H9 (cell line): ENCODE measurements around the gene DYRK3. TPM values are rescaled to one million over a fixed set of nuclear protein-coding genes. Genes with fewer than 3 reads are reported as not detected.

Experiments
- DNase-seq: peaks from one replicate; pipeline ENCODE4 v3.0.0-alpha.2; 2017
- H2AFZ ChIP-seq: one replicate; pipeline ENCODE4 v1.6.1; 2013; ENCODE audit warnings: mild to moderate bottlenecking, low read length, control low read depth, moderate library complexity
- H2AK5ac ChIP-seq: 2 replicates; pipeline ENCODE4 v1.6.1; 2013; ENCODE audit warnings: low read length, control low read depth, mixed read lengths; ENCODE audit not compliant: insufficient read length
- H2BK120ac ChIP-seq: one replicate; pipeline ENCODE4 v1.6.1; 2013; ENCODE audit warnings: low read depth, mild to moderate bottlenecking, low read length, control low read depth, inconsistent platforms; ENCODE audit not compliant: poor library complexity, severe bottlenecking
- H2BK12ac ChIP-seq: 2 replicates; pipeline ENCODE4 v1.6.1; 2013; ENCODE audit warnings: low read length, control low read depth, mixed read lengths, low read depth; ENCODE audit not compliant: insufficient read length
- H2BK15ac ChIP-seq: 2 replicates; pipeline ENCODE4 v1.6.1; 2013; ENCODE audit warnings: low read depth, low read length, control low read depth
- H2BK20ac ChIP-seq: one replicate; pipeline ENCODE4 v1.6.1; 2013; ENCODE audit warnings: low read depth, mild to moderate bottlenecking, low read length, control low read depth, inconsistent platforms; ENCODE audit not compliant: poor library complexity, severe bottlenecking
- H2BK5ac ChIP-seq: 2 replicates; pipeline ENCODE4 v1.6.1; 2013; ENCODE audit warnings: low read length, control low read depth, mixed read lengths; ENCODE audit not compliant: insufficient read length
- H3K14ac ChIP-seq: 2 replicates; pipeline ENCODE4 v1.6.1; 2013; ENCODE audit warnings: low read length, control low read depth; ENCODE audit not compliant: insufficient read depth
- H3K18ac ChIP-seq: 2 replicates; pipeline ENCODE4 v1.6.1; 2013; ENCODE audit warnings: low read depth, mild to moderate bottlenecking, mixed read lengths, low read length, control low read depth; ENCODE audit not compliant: insufficient read length
- H3K23ac ChIP-seq: 2 replicates; pipeline ENCODE4 v1.6.1; 2013; ENCODE audit warnings: low read length, control low read depth, mixed read lengths, low read depth; ENCODE audit not compliant: insufficient read length
- H3K23me2 ChIP-seq: 2 replicates; pipeline ENCODE4 v1.6.1; 2013; ENCODE audit warnings: low read depth, mild to moderate bottlenecking, mixed read lengths, low read length, control low read depth; ENCODE audit not compliant: insufficient read length, poor library complexity, severe bottlenecking
- H3K27ac ChIP-seq: 2 replicates; pipeline ENCODE4 v1.5.1; 2013; ENCODE audit warnings: low read length, control low read depth, mixed read lengths, low read depth; ENCODE audit not compliant: insufficient read length
- H3K27me3 ChIP-seq: 2 replicates; pipeline ENCODE4 v1.6.1; 2013; ENCODE audit warnings: low read length, control low read depth, inconsistent platforms; ENCODE audit not compliant: insufficient read depth
- H3K4ac ChIP-seq: 2 replicates; pipeline ENCODE4 v1.6.1; 2013; ENCODE audit warnings: low read depth, mild to moderate bottlenecking, control low read depth, inconsistent platforms, low read length, moderate library complexity
- H3K4me1 ChIP-seq: 2 replicates; pipeline ENCODE4 v1.6.1; 2013; ENCODE audit warnings: low read length, control low read depth, inconsistent platforms; ENCODE audit not compliant: insufficient read depth
- H3K4me2 ChIP-seq: 2 replicates; pipeline ENCODE4 v1.6.1; 2013; ENCODE audit warnings: low read length, control low read depth, mixed read lengths; ENCODE audit not compliant: insufficient read length, insufficient read depth
- H3K56ac ChIP-seq: 2 replicates; pipeline ENCODE4 v1.6.1; 2013; ENCODE audit warnings: low read depth, mild to moderate bottlenecking, mixed read lengths, low read length, control low read depth; ENCODE audit not compliant: insufficient read length
- H3K79me1 ChIP-seq: 2 replicates; pipeline ENCODE4 v1.6.1; 2013; ENCODE audit warnings: low read depth, mild to moderate bottlenecking, moderate library complexity, low read length, control low read depth, inconsistent platforms; ENCODE audit not compliant: insufficient read depth, poor library complexity, severe bottlenecking
- H3K79me2 ChIP-seq: 2 replicates; pipeline ENCODE4 v1.6.1; 2013; ENCODE audit warnings: low read length, control low read depth, inconsistent platforms; ENCODE audit not compliant: insufficient read depth
- H3K9ac ChIP-seq: 2 replicates; pipeline ENCODE4 v1.6.1; 2013; ENCODE audit warnings: low read length, control low read depth, mixed read lengths; ENCODE audit not compliant: insufficient read length; ENCODE audit errors: extremely low read depth
- H3K9me3 ChIP-seq: one replicate; pipeline ENCODE4 v1.6.1; 2013; ENCODE audit warnings: low read depth, low read length, inconsistent platforms; ENCODE audit not compliant: control insufficient read depth
- H3T11ph ChIP-seq: one replicate; pipeline ENCODE4 v1.6.1; 2013; ENCODE audit warnings: mild to moderate bottlenecking, low read length, control low read depth, inconsistent platforms
- H4K20me1 ChIP-seq: one replicate; pipeline ENCODE4 v1.6.1; 2013; ENCODE audit not compliant: control insufficient read depth, insufficient read length, insufficient read depth
- H4K5ac ChIP-seq: 2 replicates; pipeline ENCODE4 v1.6.1; 2013; ENCODE audit warnings: low read depth, mild to moderate bottlenecking, mixed read lengths, low read length, control low read depth; ENCODE audit not compliant: insufficient read length
- H4K8ac ChIP-seq: replicated peaks from 2 replicates; pipeline ENCODE4 v1.6.1; 2013; ENCODE audit warnings: low read length, control low read depth, mixed read lengths, low read depth; ENCODE audit not compliant: insufficient read length
- H4K91ac ChIP-seq: 2 replicates; pipeline ENCODE4 v1.6.1; 2013; ENCODE audit warnings: low read depth, mild to moderate bottlenecking, moderate library complexity, mixed read lengths, low read length, control low read depth; ENCODE audit not compliant: insufficient read length
- H3K27ac Mint-ChIP-seq, 3 experiments: 2 replicates in 2 of 3; 3 replicates in 1 of 3; pipeline ENCODE4 v1.8.0; 2020 to 2021; ENCODE audit warnings: mixed read lengths in 3 of 3, mild to moderate bottlenecking in 1 of 3, moderate library complexity in 1 of 3
- H3K27me3 Mint-ChIP-seq: 2 replicates; pipeline ENCODE4 v1.8.0; 2021; ENCODE audit warnings: low read depth, mild to moderate bottlenecking, moderate library complexity, mixed read lengths
- H3K36me3 Mint-ChIP-seq, 3 experiments: 2 replicates in 2 of 3; 3 replicates in 1 of 3; pipeline ENCODE4 v1.8.0; 2020 to 2021; ENCODE audit warnings: low read depth in 3 of 3, mixed read lengths in 3 of 3; ENCODE audit not compliant: insufficient read depth in 1 of 3
- H3K4me1 Mint-ChIP-seq, 2 experiments: 2 replicates each; pipeline ENCODE4 v1.8.0; 2020; ENCODE audit warnings: mixed read lengths in 2 of 2
- H3K4me3 Mint-ChIP-seq, 2 experiments: 2 replicates in 1 of 2; 3 replicates in 1 of 2; pipeline ENCODE4 v1.8.0; 2020 to 2021; ENCODE audit warnings: mild to moderate bottlenecking in 2 of 2, mixed read lengths in 2 of 2, moderate library complexity in 1 of 2
- H3K9me3 Mint-ChIP-seq, 2 experiments: 2 replicates in 1 of 2; 3 replicates in 1 of 2; pipeline ENCODE4 v1.8.0; 2020; ENCODE audit warnings: mild to moderate bottlenecking in 2 of 2, mixed read lengths in 2 of 2, moderate library complexity in 1 of 2
- CTCF ChIP-seq: fragments of 200-600 bp; sonication (generic); conservative IDR thresholded peaks from 3 replicates; pipeline ENCODE4 v1.8.0; 2021; ENCODE audit warnings: antibody characterized with exemption, mild to moderate bottlenecking
- WGBS: extraction: QIAGEN DNeasy Blood & Tissue Kit; methylation state at CpG from one replicate; pipeline ENCODE4 v1.1.7; 2013; ENCODE audit warnings: missing lambda C conversion rate, low lambda C conversion rate, mixed read lengths; ENCODE audit not compliant: insufficient read length; ENCODE audit errors: extremely low coverage; 5-methylcytosine and 5-hydroxymethylcytosine counted together
- total RNA-seq: library from RNA; stranded (reverse); gene quantifications from 2 replicates; pipeline ENCODE4 v1.2.1, GENCODE V29; 2021

DYRK3 gene
- total RNA-seq, 1 experiment from 2014 or later: 4.7 TPM

DNA sequence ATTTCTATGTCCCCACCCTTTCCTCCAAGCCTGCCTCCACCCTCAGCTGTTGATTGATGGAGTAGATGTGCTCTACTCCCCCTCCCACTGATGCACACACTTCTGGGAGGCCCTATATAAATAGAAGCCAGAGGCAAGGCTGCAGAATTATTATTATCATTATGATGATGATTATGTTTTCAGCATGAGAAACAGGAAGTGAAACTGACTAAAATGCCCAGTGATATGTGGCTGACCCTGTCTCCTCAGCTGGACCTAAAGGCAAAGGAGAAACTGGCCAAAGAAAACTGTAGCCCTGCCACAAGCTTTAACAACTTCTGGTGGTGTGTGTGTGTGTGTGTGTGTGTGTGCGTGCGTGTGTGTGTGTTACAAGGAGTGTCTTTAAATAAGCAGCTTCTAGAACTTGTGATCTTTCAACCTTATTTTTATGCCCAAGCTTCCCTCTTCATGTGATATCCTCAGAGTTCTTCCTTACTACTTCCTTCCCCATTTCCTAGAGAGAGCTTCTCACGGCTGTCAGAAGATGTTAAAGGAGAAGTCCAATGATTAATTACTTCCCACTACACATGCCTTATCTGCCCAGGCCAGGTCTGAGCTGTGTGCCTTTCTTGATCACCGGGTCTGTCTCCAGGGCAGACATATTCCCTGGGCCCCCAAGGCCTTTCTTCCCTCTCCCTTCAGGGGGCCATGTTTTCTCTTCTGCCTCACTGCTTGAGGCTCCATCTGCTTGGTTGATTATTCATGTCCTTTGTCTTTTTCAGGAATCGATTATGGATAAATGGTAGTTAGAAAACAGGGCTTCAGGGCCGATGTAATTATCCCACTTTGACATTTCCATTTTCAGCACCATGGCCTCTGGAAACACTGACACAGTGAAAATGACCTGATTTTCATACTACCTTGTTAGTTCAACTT is 37.8 kb downstream of the DYRK3 start:
- H3K18ac ChIP-seq: no peak overlapping the region
- no peak overlapping the region for H2BK12ac ChIP-seq
- no peak overlapping the region for H4K8ac ChIP-seq
- no peak for TF ChIP-seq CTCF
- Mint-ChIP-seq H3K27ac (no peak overlapping the region), H3K36me3 (no peaks in the 10 kb centered on the region), H3K9me3 (no peaks in the 10 kb centered on the region), H3K27me3 (peaks cover 8% of the 10 kb centered on the region), H3K4me3 (no peak overlapping the region), H3K4me1 (peaks cover 0 to 2% of the 10 kb centered on the region in 2 experiments)
- no peaks in the 10 kb centered on the region for H3K79me2 ChIP-seq
- H2BK20ac ChIP-seq: no peak overlapping the region
- no peak overlapping the region for H2AFZ ChIP-seq
- H4K5ac ChIP-seq: no peak overlapping the region
- H3K79me1 ChIP-seq: no peaks in the 10 kb centered on the region
- H3K56ac ChIP-seq: no peak overlapping the region
- no peak overlapping the region for H3K14ac ChIP-seq
- H2BK120ac ChIP-seq: no peak overlapping the region
- H3T11ph ChIP-seq: no peak overlapping the region
- no peaks in the 10 kb centered on the region for H4K20me1 ChIP-seq
- H4K91ac ChIP-seq: no peak overlapping the region
- H3K27me3 ChIP-seq: no peaks in the 10 kb centered on the region
- no peaks in the 10 kb centered on the region for H3K9me3 ChIP-seq
- H2BK15ac ChIP-seq: no peak overlapping the region
- no peak overlapping the region for H3K4ac ChIP-seq
- H3K9ac ChIP-seq: no peak overlapping the region
- no peak for DNase-seq
- no peak overlapping the region for H2AK5ac ChIP-seq
- H3K23me2 ChIP-seq: no peaks in the 10 kb centered on the region
- whole genome bisulfite sequencing: no CpG with 5 or more reads among the region's 6 CpGs
- H3K4me2 ChIP-seq: no peak overlapping the region
- no peak overlapping the region for H2BK5ac ChIP-seq
- H3K23ac ChIP-seq: no peak overlapping the region
- H3K27ac ChIP-seq: no peak overlapping the region
- H3K4me1 ChIP-seq: peaks cover 6% of the 10 kb centered on the region; the same call in 1 of the 2 replicates
